ENCODE data around the gene SUGCT. TPM values are rescaled to one million over a fixed set of nuclear protein-coding genes. Genes with fewer than 3 reads are reported as not detected.
A peak's percentile ranks its signal among the peaks of the same experiment; 100 is the strongest.

Gene SUGCT
- total and polyA plus RNA-seq, 12 donors, result 8.4 to 96.4 (median 25.5) TPM

GRCh38 chr7:40786909-40787308 is 652.1 kb downstream of the SUGCT start:
- WGBS, 4 donors, result 91 to 100% (median 98%) methylated on average over 1 of the region's 1 CpG
- H3K36me3 ChIP-seq (replicated peaks in 1 of 2), result no peaks in the 10 kb centered on the region
- TF ChIP-seq CTCF (IDR thresholded peaks at IDR 0.05), result no peak
- TF ChIP-seq POLR2A (IDR thresholded peaks at IDR 0.05), result no peak
- H3K9me3 ChIP-seq (replicated peaks in 1 of 3), result no peaks in the 10 kb centered on the region
- peaks cover 0 to 2% of the 10 kb centered on the region in 2 donors for H3K4me1 ChIP-seq (replicated peaks in 1 of 2)
- H3K27ac ChIP-seq, result no peak overlapping the region
- H3K4me3 ChIP-seq, result no peak overlapping the region
- intact Hi-C loops (cut with DNase I), result no loop called here
- no peak for DNase-seq
- H3K27me3 ChIP-seq, result no peaks in the 10 kb centered on the region

- intact Hi-C loops (cut with DNase I), result no loop called here
- Histone ChIP-seq H3K27ac (no peak overlapping the region), H3K4me1 (replicated peaks in 1 of 2) (no peaks in the 10 kb centered on the region), H3K36me3 (replicated peaks in 1 of 2) (no peaks in the 10 kb centered on the region), H3K4me3 (no peak overlapping the region), H3K9me3 (replicated peaks in 1 of 3) (no peaks in the 10 kb centered on the region), H3K27me3 (no peaks in the 10 kb centered on the region)
- no peak for DNase-seq
- no peak for TF ChIP-seq POLR2A (IDR thresholded peaks at IDR 0.05)
- no peak for TF ChIP-seq CTCF (IDR thresholded peaks at IDR 0.05)
- 85 to 94% (median 89%) methylated on average over 3 of the region's 3 CpGs for WGBS, 4 donors
These were observed 658.3 kb downstream of the SUGCT start for GRCh38 chr7:40793132-40793531.

- no peaks in the 10 kb centered on the region for H3K36me3 ChIP-seq (replicated peaks in 1 of 2)
- H3K4me3 ChIP-seq, result no peak overlapping the region
- no peak overlapping the region for H3K27ac ChIP-seq
- H3K4me1 ChIP-seq (replicated peaks in 1 of 2), result no peaks in the 10 kb centered on the region
- no peaks in the 10 kb centered on the region for H3K27me3 ChIP-seq
- WGBS, 4 donors, result 52 to 81% (median 75%) methylated on average over 1 of the region's 1 CpG
- H3K9me3 ChIP-seq (replicated peaks in 1 of 3), result no peaks in the 10 kb centered on the region
- intact Hi-C loops (cut with DNase I), result no loop called here
- no peak for DNase-seq
- TF ChIP-seq POLR2A (IDR thresholded peaks at IDR 0.05), result no peak
- no peak for TF ChIP-seq CTCF (IDR thresholded peaks at IDR 0.05)
These were observed 660.8 kb downstream of the SUGCT start for GRCh38 chr7:40795607-40796006.

GRCh38 chr7:40796723-40797122 is 661.9 kb downstream of the SUGCT start:
- DNase-seq, result peak in 2 of 7 donors; percentile 16 to 26
- H3K4me1 ChIP-seq (replicated peaks in 1 of 2), result no peaks in the 10 kb centered on the region
- H3K9me3 ChIP-seq (replicated peaks in 1 of 3), result no peaks in the 10 kb centered on the region
- H3K4me3 ChIP-seq, result no peak overlapping the region
- WGBS, 4 donors, result 44 to 54% (median 48%) methylated on average over 1 of the region's 1 CpG
- intact Hi-C loops (cut with DNase I), result no loop called here
- H3K27ac ChIP-seq, result no peak overlapping the region
- TF ChIP-seq POLR2A (IDR thresholded peaks at IDR 0.05), result no peak
- no peak for TF ChIP-seq CTCF (IDR thresholded peaks at IDR 0.05)
- no peaks in the 10 kb centered on the region for H3K36me3 ChIP-seq (replicated peaks in 1 of 2)
- H3K27me3 ChIP-seq, result no peaks in the 10 kb centered on the region
